LNCAP (cell line): Measurements from ENCODE around the gene ROBO1.

ENCODE experiments used
- CTCF ChIP-seq: fragments of 450-650 bp; IDR thresholded peaks from 2 replicates; pipeline ENCODE4 v1.5.1; 2017; ENCODE audit warnings: mild to moderate bottlenecking

The ROBO1 gene

GRCh38 chr3:78863306-78864203, 904.2 kb downstream of the ROBO1 start:
- no peak for TF ChIP-seq CTCF

- TF ChIP-seq CTCF, result no peak
Measured at GRCh38 chr3:78861156-78861555, 906.6 kb downstream of the ROBO1 start.

- no peak for TF ChIP-seq CTCF
Measured at GRCh38 chr3:78860567-78860966, 907.2 kb downstream of the ROBO1 start.

- TF ChIP-seq CTCF, result no peak
Measured at GRCh38 chr3:78858910-78859309, 908.9 kb downstream of the ROBO1 start.

- no peak for TF ChIP-seq CTCF
Measured at GRCh38 chr3:78858174-78858573, 909.6 kb downstream of the ROBO1 start.

GRCh38 chr3:78857494-78858111, 910.2 kb downstream of the ROBO1 start:
- TF ChIP-seq CTCF, result no peak

- TF ChIP-seq CTCF, result no peak
Measured at GRCh38 chr3:78856164-78856563, 911.6 kb downstream of the ROBO1 start.
